ENCODE measurements around the gene HDAC4.

Gene HDAC4

GRCh38 chr2:239012936-239013677 lies 387.7 kb downstream of the HDAC4 start:
- no peak for DNase-seq (ENCODE audit: low read depth in 2 of 2)

- DNase-seq (ENCODE audit: low read depth in 2 of 2), result no peak
These were observed 388.6 kb downstream of the HDAC4 start for GRCh38 chr2:239012228-239012627.

GRCh38 chr2:239009589-239009961 lies 391.2 kb downstream of the HDAC4 start:
- DNase-seq (ENCODE audit: low read depth in 2 of 2), result no peak

- DNase-seq (ENCODE audit: low read depth in 2 of 2), result no peak
These were observed 391.9 kb downstream of the HDAC4 start for GRCh38 chr2:239008677-239009588.

GRCh38 chr2:239008004-239008403 lies 392.8 kb downstream of the HDAC4 start:
- no peak for DNase-seq (ENCODE audit: low read depth in 2 of 2)

GRCh38 chr2:239006622-239007285 lies 394.1 kb downstream of the HDAC4 start:
- no peak for DNase-seq (ENCODE audit: low read depth in 2 of 2)

GRCh38 chr2:239005586-239005985 lies 395.2 kb downstream of the HDAC4 start:
- no peak for DNase-seq (ENCODE audit: low read depth in 2 of 2)

GRCh38 chr2:239004274-239005015 lies 396.4 kb downstream of the HDAC4 start:
- no peak for DNase-seq (ENCODE audit: low read depth in 2 of 2)

- DNase-seq (ENCODE audit: low read depth in 2 of 2), result no peak
These were observed 397.1 kb downstream of the HDAC4 start for GRCh38 chr2:239003624-239004273.

- no peak for DNase-seq (ENCODE audit: low read depth in 2 of 2)
These were observed 397.7 kb downstream of the HDAC4 start for GRCh38 chr2:239002954-239003623.

GRCh38 chr2:239002591-239002953 lies 398.2 kb downstream of the HDAC4 start:
- no peak for DNase-seq (ENCODE audit: low read depth in 2 of 2)

- no peak for DNase-seq (ENCODE audit: low read depth in 2 of 2)
These were observed 399.0 kb downstream of the HDAC4 start for GRCh38 chr2:239001794-239002193.

GRCh38 chr2:239000500-239001073 lies 400.2 kb downstream of the HDAC4 start:
- DNase-seq (ENCODE audit: low read depth in 2 of 2), result no peak

- DNase-seq (ENCODE audit: low read depth in 2 of 2), result no peak
These were observed 400.7 kb downstream of the HDAC4 start for GRCh38 chr2:239000089-239000488.

GRCh38 chr2:238999291-238999741 lies 401.5 kb downstream of the HDAC4 start:
- no peak for DNase-seq (ENCODE audit: low read depth in 2 of 2)

- DNase-seq (ENCODE audit: low read depth in 2 of 2), result no peak
These were observed 402.0 kb downstream of the HDAC4 start for GRCh38 chr2:238998801-238999200.

All from stimulated activated CD8-positive, alpha-beta memory T cell treated with anti-CD3 and anti-CD28 coated beads, Interleukin-7, amount 100 ng/mL, for 1 hour (primary cell).